ENCODE data around the gene SEMA6D.

Gene SEMA6D

GRCh38 chr15:47814620-47815019 lies 97.3 kb downstream of the SEMA6D start:
- H3K4me1 ChIP-seq (ENCODE audit: control insufficient read depth, low read depth, low read length) = peaks cover 11% of the 10 kb centered on the region
- no peaks in the 10 kb centered on the region for H3K27me3 ChIP-seq (ENCODE audit: control insufficient read depth, insufficient read depth, low read length)
- no peak overlapping the region for H3K27ac ChIP-seq (ENCODE audit: low read length)
- H3K4me3 ChIP-seq (ENCODE audit: low read length) = no peak overlapping the region
- no peak overlapping the region for H3K9ac ChIP-seq (ENCODE audit: low read length)
- H3K9me3 ChIP-seq (ENCODE audit: control insufficient read depth, low read depth, low read length) = no peaks in the 10 kb centered on the region
- H3K36me3 ChIP-seq (ENCODE audit: control insufficient read depth, low read depth, low read length) = no peaks in the 10 kb centered on the region

- H3K9ac ChIP-seq (ENCODE audit: low read length) = no peak overlapping the region
- H3K9me3 ChIP-seq (ENCODE audit: control insufficient read depth, low read depth, low read length) = no peaks in the 10 kb centered on the region
- no peaks in the 10 kb centered on the region for H3K27me3 ChIP-seq (ENCODE audit: control insufficient read depth, insufficient read depth, low read length)
- no peaks in the 10 kb centered on the region for H3K36me3 ChIP-seq (ENCODE audit: control insufficient read depth, low read depth, low read length)
- no peak overlapping the region for H3K4me3 ChIP-seq (ENCODE audit: low read length)
- no peak overlapping the region for H3K27ac ChIP-seq (ENCODE audit: low read length)
- peaks cover 31% of the 10 kb centered on the region for H3K4me1 ChIP-seq (ENCODE audit: control insufficient read depth, low read depth, low read length)
These were observed 100.8 kb downstream of the SEMA6D start for GRCh38 chr15:47817969-47818548.

GRCh38 chr15:47819158-47819557 lies 101.9 kb downstream of the SEMA6D start:
- no peak overlapping the region for H3K9ac ChIP-seq (ENCODE audit: low read length)
- H3K36me3 ChIP-seq (ENCODE audit: control insufficient read depth, low read depth, low read length) = no peaks in the 10 kb centered on the region
- no peak overlapping the region for H3K27ac ChIP-seq (ENCODE audit: low read length)
- H3K9me3 ChIP-seq (ENCODE audit: control insufficient read depth, low read depth, low read length) = no peaks in the 10 kb centered on the region
- H3K27me3 ChIP-seq (ENCODE audit: control insufficient read depth, insufficient read depth, low read length) = no peaks in the 10 kb centered on the region
- H3K4me3 ChIP-seq (ENCODE audit: low read length) = no peak overlapping the region
- peaks cover 31% of the 10 kb centered on the region for H3K4me1 ChIP-seq (ENCODE audit: control insufficient read depth, low read depth, low read length)

- Histone ChIP-seq H3K27ac (ENCODE audit: low read length) (no peak overlapping the region), H3K36me3 (ENCODE audit: control insufficient read depth, low read depth, low read length) (no peaks in the 10 kb centered on the region), H3K4me1 (ENCODE audit: control insufficient read depth, low read depth, low read length) (peaks cover 31% of the 10 kb centered on the region), H3K27me3 (ENCODE audit: control insufficient read depth, insufficient read depth, low read length) (no peaks in the 10 kb centered on the region), H3K9ac (ENCODE audit: low read length) (no peak overlapping the region), H3K9me3 (ENCODE audit: control insufficient read depth, low read depth, low read length) (no peaks in the 10 kb centered on the region), H3K4me3 (ENCODE audit: low read length) (no peak overlapping the region)
These were observed 102.9 kb downstream of the SEMA6D start for GRCh38 chr15:47820057-47820746.

- Histone ChIP-seq H3K9me3 (ENCODE audit: control insufficient read depth, low read depth, low read length) (no peaks in the 10 kb centered on the region), H3K9ac (ENCODE audit: low read length) (no peak overlapping the region), H3K4me1 (ENCODE audit: control insufficient read depth, low read depth, low read length) (peaks cover 31% of the 10 kb centered on the region), H3K36me3 (ENCODE audit: control insufficient read depth, low read depth, low read length) (no peaks in the 10 kb centered on the region), H3K4me3 (ENCODE audit: low read length) (no peak overlapping the region), H3K27me3 (ENCODE audit: control insufficient read depth, insufficient read depth, low read length) (no peaks in the 10 kb centered on the region), H3K27ac (ENCODE audit: low read length) (no peak overlapping the region)
These were observed 103.5 kb downstream of the SEMA6D start for GRCh38 chr15:47820747-47821319.

- Histone ChIP-seq H3K9me3 (ENCODE audit: control insufficient read depth, low read depth, low read length) (no peaks in the 10 kb centered on the region), H3K4me1 (ENCODE audit: control insufficient read depth, low read depth, low read length) (peaks cover 31% of the 10 kb centered on the region), H3K4me3 (ENCODE audit: low read length) (no peak overlapping the region), H3K36me3 (ENCODE audit: control insufficient read depth, low read depth, low read length) (no peaks in the 10 kb centered on the region), H3K27me3 (ENCODE audit: control insufficient read depth, insufficient read depth, low read length) (no peaks in the 10 kb centered on the region), H3K9ac (ENCODE audit: low read length) (no peak overlapping the region), H3K27ac (ENCODE audit: low read length) (no peak overlapping the region)
These were observed 104.7 kb downstream of the SEMA6D start for GRCh38 chr15:47822048-47822447.

Measured in iPS-18a (cell line).